Smooth muscle cell (in vitro differentiated cells): ENCODE measurements around the gene MYBPC1. TPM values are rescaled to one million over a fixed set of nuclear protein-coding genes. Genes with fewer than 3 reads are reported as not detected.

Experiments used
- DNase-seq: peaks from one replicate; lab custom pipeline; 2025; ENCODE audit not compliant: unreplicated experiment; lab: John Stamatoyannopoulos, UW
- H2AFZ ChIP-seq: fragments of 200-600 bp; sonication (generic); 2 replicates; pipeline ENCODE4 v1.6.0; 2016; ENCODE audit warnings: antibody characterized with exemption, low read depth, mild to moderate bottlenecking
- H3F3A ChIP-seq: fragments of 200-600 bp; sonication (generic); 2 replicates; pipeline ENCODE4 v1.6.0; 2017; ENCODE audit warnings: antibody characterized with exemption, low read depth
- H3K27ac ChIP-seq: fragments of 200-600 bp; sonication (generic); 2 replicates; pipeline ENCODE4 v1.5.1; 2016; ENCODE audit warnings: low read depth, mild to moderate bottlenecking
- H3K27me3 ChIP-seq: fragments of 200-600 bp; sonication (generic); 2 replicates; pipeline ENCODE4 v1.6.1; 2016; ENCODE audit warnings: low read depth, mild to moderate bottlenecking
- H3K36me3 ChIP-seq: fragments of 200-600 bp; sonication (generic); 2 replicates; pipeline ENCODE4 v1.5.1; 2016; ENCODE audit warnings: low read depth
- H3K4me1 ChIP-seq: fragments of 200-600 bp; sonication (generic); 2 replicates; pipeline ENCODE4 v1.5.1; 2016; ENCODE audit warnings: low read depth
- H3K4me2 ChIP-seq: fragments of 200-600 bp; sonication (generic); 2 replicates; pipeline ENCODE4 v1.6.0; 2016; ENCODE audit warnings: mild to moderate bottlenecking
- H3K4me3 ChIP-seq: fragments of 200-600 bp; sonication (generic); 2 replicates; pipeline ENCODE4 v1.5.1; 2016; ENCODE audit warnings: mild to moderate bottlenecking
- H3K79me2 ChIP-seq: fragments of 200-600 bp; sonication (generic); 2 replicates; pipeline ENCODE4 v1.6.0; 2016; ENCODE audit warnings: low read depth, mild to moderate bottlenecking
- H3K9ac ChIP-seq: fragments of 200-600 bp; sonication (generic); 2 replicates; pipeline ENCODE4 v1.6.0; 2016; ENCODE audit warnings: low read depth
- H3K9me3 ChIP-seq: fragments of 200-600 bp; sonication (generic); replicated peaks from 2 replicates; pipeline ENCODE4 v1.5.1; 2016; ENCODE audit warnings: low read depth
- H4K20me1 ChIP-seq: fragments of 200-600 bp; sonication (generic); 2 replicates; pipeline ENCODE4 v1.6.0; 2016; ENCODE audit warnings: low read depth
- CTCF ChIP-seq: fragments of 200-600 bp; sonication (generic); IDR thresholded peaks from 2 replicates; pipeline ENCODE4 v1.5.1; 2017; ENCODE audit warnings: borderline replicate concordance, mild to moderate bottlenecking, antibody characterized with exemption; ENCODE audit not compliant: insufficient read depth, poor library complexity, severe bottlenecking
- whole genome bisulfite sequencing: methylation state at CpG from one replicate; pipeline ENCODE4 v1.1.7; 2016; ENCODE audit warnings: low lambda C conversion rate; 5-methylcytosine and 5-hydroxymethylcytosine counted together
- polyA plus RNA-seq: library from polyadenylated mRNA; unstranded; fragments of >200 nt; fragmentation: Nextera tagmentation; extraction: Ambion mirVana; gene quantifications from 2 replicates; pipeline ENCODE4 v1.2.1, GENCODE V29; 2016
- total RNA-seq: library from RNA; depleted of rRNA; stranded (reverse); fragments of >200 nt; gene quantifications from 2 replicates; pipeline ENCODE4 v1.2.3, GENCODE V29; 2014

MYBPC1 gene
- total and polyA plus RNA-seq, 2 experiments from 2014 or later, result not detected

DNA sequence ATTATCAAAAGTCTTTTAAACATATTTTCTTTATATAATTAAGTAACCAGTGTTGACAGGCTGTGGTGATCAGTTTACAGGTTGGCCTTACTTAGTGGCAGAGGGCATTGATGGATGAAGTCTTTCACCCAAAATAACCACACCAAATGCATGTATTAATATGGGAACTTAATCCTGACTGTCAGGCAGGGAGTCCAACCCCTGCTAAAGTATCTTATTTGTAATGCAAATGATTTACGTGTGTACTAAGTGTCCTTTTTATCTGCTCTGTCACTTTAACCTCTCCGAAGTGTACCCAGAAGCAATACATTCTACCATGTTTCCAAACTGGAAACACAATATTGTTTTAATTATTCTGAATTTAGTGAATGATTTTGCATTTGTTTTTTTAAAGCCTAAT, 1.4 kb downstream of the MYBPC1 start:
- Histone ChIP-seq H3K27ac (no peak overlapping the region), H3K9ac (no peak overlapping the region), H3K9me3 (no peaks in the 10 kb centered on the region), H3K4me3 (no peak overlapping the region), H3K4me1 (no peaks in the 10 kb centered on the region), H3F3A (no peaks in the 10 kb centered on the region), H3K36me3 (no peaks in the 10 kb centered on the region), H2AFZ (no peak overlapping the region), H3K79me2 (no peaks in the 10 kb centered on the region), H4K20me1 (no peaks in the 10 kb centered on the region), H3K4me2 (no peak overlapping the region), H3K27me3 (no peaks in the 10 kb centered on the region)
- DNase-seq, result no peak
- 60% methylated on average over 2 of the region's 2 CpGs for WGBS
- no peak for TF ChIP-seq CTCF

GRCh38 chr12:101597164-101597563, 2.4 kb downstream of the MYBPC1 start:
- Histone ChIP-seq H2AFZ (no peak overlapping the region), H3K4me1 (no peaks in the 10 kb centered on the region), H3K27me3 (no peaks in the 10 kb centered on the region), H3K36me3 (no peaks in the 10 kb centered on the region), H3K9ac (no peak overlapping the region), H3K79me2 (no peaks in the 10 kb centered on the region), H4K20me1 (no peaks in the 10 kb centered on the region), H3K27ac (no peak overlapping the region), H3K4me3 (no peak overlapping the region), H3F3A (no peaks in the 10 kb centered on the region), H3K4me2 (no peak overlapping the region), H3K9me3 (no peaks in the 10 kb centered on the region)
- no peak for TF ChIP-seq CTCF
- DNase-seq, result no peak
- 88% methylated on average over 2 of the region's 2 CpGs for WGBS

GRCh38 chr12:101598483-101598882, 3.7 kb downstream of the MYBPC1 start:
- TF ChIP-seq CTCF, result no peak

DNA sequence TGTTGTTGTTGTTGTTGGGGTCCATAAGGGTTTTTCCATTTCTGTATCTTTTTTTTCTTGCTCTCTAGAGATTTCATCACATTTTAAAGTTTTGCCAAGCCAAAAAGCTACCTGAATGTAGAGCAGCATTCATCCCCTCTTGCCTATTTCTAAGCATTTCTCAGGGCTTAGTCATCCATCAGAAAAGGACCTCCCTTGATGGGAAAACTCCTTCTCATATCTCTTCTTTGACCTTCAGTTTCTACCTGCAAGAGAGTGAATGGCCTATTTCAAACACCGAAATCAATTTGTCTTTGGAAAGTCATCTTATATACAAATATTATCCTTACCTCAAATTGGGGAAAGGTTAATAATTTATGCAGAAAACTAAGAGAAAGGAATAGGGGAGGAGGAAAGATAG, 4.5 kb downstream of the MYBPC1 start:
- H3K36me3 ChIP-seq, result no peaks in the 10 kb centered on the region
- H3K27ac ChIP-seq, result no peak overlapping the region
- no peak overlapping the region for H2AFZ ChIP-seq
- no peaks in the 10 kb centered on the region for H4K20me1 ChIP-seq
- TF ChIP-seq CTCF, result no peak
- no peak overlapping the region for H3K4me3 ChIP-seq
- WGBS, result 91% methylated on average over 1 of the region's 1 CpG
- H3K4me2 ChIP-seq, result no peak overlapping the region
- H3K4me1 ChIP-seq, result no peaks in the 10 kb centered on the region
- H3K9me3 ChIP-seq, result no peaks in the 10 kb centered on the region
- H3F3A ChIP-seq, result no peaks in the 10 kb centered on the region
- no peak overlapping the region for H3K9ac ChIP-seq
- no peaks in the 10 kb centered on the region for H3K27me3 ChIP-seq
- no peaks in the 10 kb centered on the region for H3K79me2 ChIP-seq
- DNase-seq, result no peak

More at GRCh38 chr12:101598483-101598882, 3.7 kb downstream of the MYBPC1 start:
- no peaks in the 10 kb centered on the region for H3K27me3 ChIP-seq
- H3K4me2 ChIP-seq, result no peak overlapping the region
- H3K36me3 ChIP-seq, result no peaks in the 10 kb centered on the region
- 91% methylated on average over 3 of the region's 3 CpGs for WGBS
- H3K27ac ChIP-seq, result no peak overlapping the region
- H3K79me2 ChIP-seq, result no peaks in the 10 kb centered on the region
- H3K4me1 ChIP-seq, result no peaks in the 10 kb centered on the region
- no peak for DNase-seq
- H3K9me3 ChIP-seq, result no peaks in the 10 kb centered on the region
- no peak overlapping the region for H3K9ac ChIP-seq
- H3F3A ChIP-seq, result no peaks in the 10 kb centered on the region
- no peak overlapping the region for H2AFZ ChIP-seq
- H3K4me3 ChIP-seq, result no peak overlapping the region
- no peaks in the 10 kb centered on the region for H4K20me1 ChIP-seq
